Peyer's patch (tissue), 4 donors: Measurements from ENCODE around the gene C16orf95. TPM values are rescaled to one million over a fixed set of nuclear protein-coding genes. Genes with fewer than 3 reads are reported as not detected.

ENCODE experiments used
- DNase-seq, 3 donors: peaks; one replicate each; pipeline ENCODE4 v3.0.0-alpha.2; 2017 to 2019
- H3K27ac ChIP-seq, 4 donors: fragments of 200-600 bp; sonication (generic); one replicate each; pipeline ENCODE4 v1.5.1; 2016 to 2019
- H3K27me3 ChIP-seq, 2 donors: fragments of 200-600 bp; sonication (generic); one replicate each; pipeline ENCODE4 v1.5.1; 2019
- H3K36me3 ChIP-seq, 3 donors: fragments of 200-600 bp; sonication (generic); one replicate each; pipeline ENCODE4 v1.5.1; 2016 to 2019
- H3K4me1 ChIP-seq, 4 donors: fragments of 200-600 bp; sonication (generic); one replicate each; pipeline ENCODE4 v1.5.1; 2016 to 2019
- H3K4me3 ChIP-seq, 4 donors: fragments of 200-600 bp; sonication (generic); 1 replicate in 3 of 4; 2 replicates in 1 of 4; pipeline ENCODE4 v1.5.1; 2016 to 2019; ENCODE audit warnings: mild to moderate bottlenecking in 1 of 4
- H3K9me3 ChIP-seq, 4 donors: fragments of 200-600 bp; sonication (generic); one replicate each; pipeline ENCODE4 v1.5.1; 2016 to 2019; ENCODE audit warnings: mild to moderate bottlenecking in 1 of 4
- CTCF ChIP-seq, 6 experiments: fragments of 450-650 bp in 4 of 6; fragments of 200-600 bp in 2 of 6; sonication (generic) in 1 of 6; IDR thresholded peaks; one replicate each; pipeline ENCODE4 v1.5.1; 2017 to 2019; ENCODE audit warnings: antibody characterized with exemption in 6 of 6, mild to moderate bottlenecking in 3 of 6, moderate library complexity in 1 of 6
- POLR2A ChIP-seq, 2 donors: fragments of 450-650 bp; IDR thresholded peaks; one replicate each; pipeline ENCODE4 v1.5.1; 2017; ENCODE audit warnings: antibody characterized with exemption in 2 of 2, mild to moderate bottlenecking in 2 of 2, moderate library complexity in 2 of 2
- total RNA-seq, 4 donors: library from RNA; depleted of rRNA; stranded (reverse); fragments of >200 nt; gene quantifications; one replicate each; pipeline ENCODE4 v1.1.0, GENCODE V29; 2016

C16orf95 gene
- total RNA-seq, 4 donors from 2014 or later = 1.2 TPM; not detected in 3

GRCh38 chr16:87361916-87362619 lies 44.9 kb upstream of the C16orf95 start:
- TF ChIP-seq POLR2A (IDR thresholded peaks at IDR 0.05) (no peak), CTCF (IDR thresholded peaks at IDR 0.05) (no peak)
- Histone ChIP-seq H3K4me3 (no peak overlapping the region), H3K9me3 (no peaks in the 10 kb centered on the region), H3K36me3 (peaks cover 0 to 55% (median 0%) of the 10 kb centered on the region in 3 donors), H3K27me3 (no peaks in the 10 kb centered on the region), H3K27ac (no peak overlapping the region), H3K4me1 (peaks cover 0 to 28% (median 2%) of the 10 kb centered on the region in 4 donors)
- DNase-seq = no peak

DNA sequence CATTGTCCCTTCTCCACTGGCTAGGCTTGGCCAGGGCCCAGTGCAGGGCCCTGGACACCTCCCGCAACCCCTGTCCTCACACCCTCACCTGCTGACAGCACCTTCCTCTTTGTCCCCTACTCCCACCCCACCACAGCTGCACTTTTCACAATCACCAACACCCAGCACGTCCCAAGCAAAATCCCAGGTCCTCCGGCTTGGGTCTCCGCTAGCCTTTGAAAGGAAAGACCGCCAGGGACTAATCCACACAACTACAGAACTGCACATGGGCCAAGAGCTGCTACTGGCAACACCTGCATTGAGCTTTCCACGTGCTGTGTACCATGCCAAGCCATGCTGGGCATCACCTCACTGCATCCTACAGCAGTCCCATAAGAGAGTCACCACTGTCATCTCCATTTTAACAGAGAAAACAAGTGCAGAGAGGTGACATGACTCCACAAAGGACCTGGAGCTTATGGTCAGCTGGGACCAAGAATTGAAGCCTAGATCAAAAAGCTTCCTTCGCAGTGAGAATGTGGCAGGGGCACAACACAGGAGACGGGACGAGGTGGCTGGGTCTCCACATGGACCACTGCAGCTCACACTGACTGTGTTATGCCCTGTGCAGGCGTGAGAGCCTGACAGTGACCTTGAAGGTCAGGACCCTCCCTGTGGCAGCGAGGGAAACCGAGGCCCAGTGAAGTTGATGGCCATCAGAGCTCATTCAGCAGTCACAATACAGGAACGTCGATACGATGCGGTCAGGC lies 43.8 kb upstream of the C16orf95 start:
- no peaks in the 10 kb centered on the region for H3K9me3 ChIP-seq
- no peak for DNase-seq

GRCh38 chr16:87359121-87359520 lies 41.9 kb upstream of the C16orf95 start:
- peaks cover 0 to 58% (median 0%) of the 10 kb centered on the region in 3 donors for H3K36me3 ChIP-seq
- no peaks in the 10 kb centered on the region for H3K9me3 ChIP-seq
- no peak for DNase-seq
- no peak overlapping the region for H3K27ac ChIP-seq
- TF ChIP-seq CTCF (IDR thresholded peaks at IDR 0.05) (no peak), POLR2A (IDR thresholded peaks at IDR 0.05) (no peak)
- H3K4me1 ChIP-seq = peaks cover 0 to 8% (median 1%) of the 10 kb centered on the region in 4 donors
- no peak overlapping the region for H3K4me3 ChIP-seq
- no peaks in the 10 kb centered on the region for H3K27me3 ChIP-seq

More for the DNA sequence above, 43.8 kb upstream of the C16orf95 start:
- TF ChIP-seq CTCF (IDR thresholded peaks at IDR 0.05) (no peak), POLR2A (IDR thresholded peaks at IDR 0.05) (no peak)
- H3K27me3 ChIP-seq = no peaks in the 10 kb centered on the region
- H3K4me3 ChIP-seq = no peak overlapping the region
- H3K4me1 ChIP-seq = peaks cover 0 to 26% (median 2%) of the 10 kb centered on the region in 4 donors
- no peak overlapping the region for H3K27ac ChIP-seq
- H3K36me3 ChIP-seq = peaks cover 0 to 64% (median 0%) of the 10 kb centered on the region in 3 donors

GRCh38 chr16:87358696-87359095 lies 41.5 kb upstream of the C16orf95 start:
- DNase-seq = no peak
- peaks cover 0 to 62% (median 0%) of the 10 kb centered on the region in 3 donors for H3K36me3 ChIP-seq
- H3K27me3 ChIP-seq = no peaks in the 10 kb centered on the region
- no peaks in the 10 kb centered on the region for H3K9me3 ChIP-seq
- no peak for TF ChIP-seq CTCF (IDR thresholded peaks at IDR 0.05)
- TF ChIP-seq POLR2A (IDR thresholded peaks at IDR 0.05) = no peak
- H3K4me3 ChIP-seq = no peak overlapping the region
- no peak overlapping the region for H3K27ac ChIP-seq
- H3K4me1 ChIP-seq = peaks cover 0 to 3% (median 0%) of the 10 kb centered on the region in 4 donors

DNA sequence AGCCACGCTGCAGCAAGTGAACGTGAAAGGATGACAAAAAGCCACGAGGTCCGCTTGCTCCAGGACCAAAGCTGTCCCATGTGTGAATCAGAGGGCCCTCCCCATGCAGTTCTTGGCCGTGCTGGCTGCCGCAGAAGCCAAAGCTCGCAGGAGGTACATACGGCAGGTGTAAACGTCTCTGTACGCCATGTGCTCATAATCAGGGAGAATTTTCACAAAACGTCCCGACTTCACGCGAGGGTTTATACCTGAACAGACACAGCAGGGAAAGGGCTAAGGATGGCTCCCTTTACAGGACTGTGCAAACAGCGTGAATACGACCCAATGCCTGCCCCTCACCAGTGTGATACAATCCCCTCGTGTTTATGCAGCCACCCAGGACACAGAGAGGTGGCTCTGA lies 41.1 kb upstream of the C16orf95 start:
- Histone ChIP-seq H3K36me3 (peaks cover 0 to 67% (median 0%) of the 10 kb centered on the region in 3 donors), H3K4me3 (no peak overlapping the region), H3K27me3 (no peaks in the 10 kb centered on the region), H3K4me1 (no peaks in the 10 kb centered on the region), H3K9me3 (no peaks in the 10 kb centered on the region), H3K27ac (no peak overlapping the region)
- TF ChIP-seq CTCF (IDR thresholded peaks at IDR 0.05) (no peak), POLR2A (IDR thresholded peaks at IDR 0.05) (no peak)
- no peak for DNase-seq
